ENCODE measurements around the gene PRKD1. TPM values are rescaled to one million over a fixed set of nuclear protein-coding genes. Genes with fewer than 3 reads are reported as not detected.
"Not testable (repeated sequence)": the region's sequence is repeated elsewhere in the genome, so short reads cannot be mapped to it uniquely, and the experiment has no call there.

The PRKD1 gene
- polyA plus RNA-seq, 3 donors = 27.4 to 34.4 (median 32.4) TPM

DNA sequence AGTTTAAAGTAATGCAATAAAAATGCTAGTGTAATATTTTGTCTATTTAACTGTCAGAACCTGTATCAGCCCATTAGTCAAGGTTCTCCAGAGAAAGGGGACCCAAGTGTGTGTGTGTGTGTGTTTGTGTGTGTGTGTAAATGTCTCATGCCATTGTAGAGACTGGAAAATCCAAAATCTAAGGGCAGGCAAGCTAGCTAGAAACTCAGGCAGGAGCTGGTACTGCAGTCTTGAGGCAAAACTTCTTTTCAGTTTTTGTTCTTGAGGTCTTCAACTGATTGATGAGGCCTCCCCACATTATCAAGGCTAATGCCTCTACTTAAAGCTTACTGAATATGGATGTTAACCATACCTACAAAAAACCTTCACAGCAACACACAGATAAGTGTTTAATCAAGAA lies 126.7 kb downstream of the PRKD1 start:
- no peak for DNase-seq

- no peak for DNase-seq
These were observed 128.1 kb downstream of the PRKD1 start for GRCh38 chr14:29799464-29800095.

GRCh38 chr14:29798811-29799210 lies 128.8 kb downstream of the PRKD1 start:
- DNase-seq = no peak

- DNase-seq = no peak
These were observed 129.5 kb downstream of the PRKD1 start for GRCh38 chr14:29798108-29798663.

GRCh38 chr14:29796853-29797252 lies 130.8 kb downstream of the PRKD1 start:
- no peak for DNase-seq

DNA sequence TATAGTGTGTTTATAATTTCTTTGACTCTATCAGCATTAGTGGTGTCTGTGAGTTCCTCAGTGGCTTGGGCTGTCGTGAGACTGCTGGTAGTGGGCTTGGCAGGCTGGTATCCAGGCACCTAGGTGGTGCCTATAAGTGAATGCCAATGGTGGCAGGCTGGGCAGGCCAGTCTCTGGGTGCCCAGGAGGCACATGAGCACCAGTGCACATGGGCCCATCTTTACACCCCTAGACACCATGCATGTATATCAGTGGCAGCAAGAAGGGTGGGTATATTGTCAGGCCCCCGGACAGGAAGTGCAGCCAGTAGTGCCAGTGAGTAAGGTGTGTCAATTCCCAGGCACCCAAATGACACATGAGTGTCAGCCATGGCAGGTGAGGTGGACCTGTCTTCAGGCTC lies 138.2 kb downstream of the PRKD1 start:
- DNase-seq = no peak

DNA sequence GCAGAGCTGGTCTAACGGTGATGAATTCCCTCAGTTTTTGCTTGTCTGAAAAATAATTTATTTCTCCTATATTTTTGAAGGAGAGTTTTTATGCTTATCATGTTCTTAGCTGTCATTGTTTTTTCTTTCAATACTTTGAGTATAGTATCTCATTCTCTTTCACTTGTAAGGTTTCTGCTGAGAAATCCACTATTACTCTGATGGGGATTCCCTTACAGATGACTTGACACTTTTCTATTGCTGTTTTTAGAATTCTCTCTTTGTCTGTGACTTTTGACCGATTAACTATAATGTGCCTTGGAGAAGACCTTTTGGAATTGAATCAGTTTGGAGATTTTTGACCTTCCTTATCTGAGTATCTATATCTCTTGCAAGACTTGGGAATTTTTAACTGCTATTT lies 139.6 kb downstream of the PRKD1 start:
- no peak for DNase-seq

DNA sequence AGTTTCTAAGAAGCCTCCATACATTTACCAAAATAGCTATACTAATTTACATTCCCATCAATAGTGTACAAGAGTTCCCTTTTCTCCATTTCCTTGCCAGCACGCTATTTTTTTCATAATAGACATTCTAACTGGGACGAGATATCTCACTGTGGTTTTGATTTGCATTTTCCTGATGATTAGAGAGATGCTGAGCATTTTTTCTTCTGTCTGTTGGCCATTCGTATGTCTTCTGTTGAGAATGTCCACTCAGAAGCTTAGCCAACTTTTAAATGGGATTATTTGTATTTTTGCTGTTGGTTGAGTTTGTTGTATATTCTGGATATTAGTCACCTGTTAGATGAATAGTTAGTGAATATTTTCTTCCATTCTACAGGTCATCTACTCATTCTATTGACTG lies 144.1 kb downstream of the PRKD1 start:
- DNase-seq = no peak

DNA sequence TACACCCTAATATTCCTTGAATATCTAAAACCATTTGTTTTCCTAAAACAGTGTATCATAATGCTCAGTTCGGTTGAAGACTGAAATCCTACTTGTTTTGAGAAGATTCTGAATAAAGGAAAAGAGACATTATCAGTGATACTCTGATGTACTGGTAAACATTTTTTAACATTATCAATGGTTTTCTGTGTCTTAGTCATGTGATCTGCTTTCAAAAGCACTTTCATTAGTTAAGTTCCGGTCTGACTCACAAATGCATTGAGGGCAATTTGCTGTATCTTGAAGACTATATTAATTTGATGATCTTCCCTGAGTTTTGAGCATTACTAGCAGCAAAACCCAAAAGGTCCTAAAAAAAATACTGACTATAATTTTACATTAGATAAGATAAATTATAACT lies 145.6 kb downstream of the PRKD1 start:
- DNase-seq = no peak

GRCh38 chr14:29777142-29777541 lies 150.5 kb downstream of the PRKD1 start:
- not testable (repeated sequence) for DNase-seq

GRCh38 chr14:29773990-29774389 lies 153.7 kb downstream of the PRKD1 start:
- DNase-seq = no peak

DNA sequence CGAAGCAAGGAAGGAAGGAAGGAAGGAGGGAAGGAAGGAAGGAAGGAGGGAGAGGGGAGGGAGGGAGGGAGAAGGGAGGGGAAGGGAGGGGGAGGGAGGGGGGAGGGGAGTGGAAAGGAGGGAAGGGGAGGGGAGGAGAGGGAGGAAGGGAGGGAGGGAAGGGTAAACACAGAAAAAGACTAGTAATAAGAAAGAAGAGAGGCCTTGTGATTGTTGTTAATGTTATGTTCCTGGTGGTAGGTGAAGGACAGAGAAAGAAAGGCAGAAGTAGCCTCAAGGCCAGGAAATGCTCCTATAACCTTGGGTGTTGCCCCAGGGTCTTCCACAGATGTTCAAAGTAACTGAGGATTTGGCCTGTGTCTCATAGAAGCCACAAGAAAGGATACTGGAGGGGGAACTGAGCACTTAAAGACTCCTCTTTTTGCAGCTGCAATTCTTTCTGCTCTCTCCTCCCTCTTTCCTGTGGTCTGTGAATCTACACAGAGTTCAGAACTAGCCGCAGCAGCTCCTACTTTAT lies 164.2 kb downstream of the PRKD1 start:
- DNase-seq = no peak

- no peak for DNase-seq
These were observed 167.9 kb downstream of the PRKD1 start for GRCh38 chr14:29759521-29760340.

DNA sequence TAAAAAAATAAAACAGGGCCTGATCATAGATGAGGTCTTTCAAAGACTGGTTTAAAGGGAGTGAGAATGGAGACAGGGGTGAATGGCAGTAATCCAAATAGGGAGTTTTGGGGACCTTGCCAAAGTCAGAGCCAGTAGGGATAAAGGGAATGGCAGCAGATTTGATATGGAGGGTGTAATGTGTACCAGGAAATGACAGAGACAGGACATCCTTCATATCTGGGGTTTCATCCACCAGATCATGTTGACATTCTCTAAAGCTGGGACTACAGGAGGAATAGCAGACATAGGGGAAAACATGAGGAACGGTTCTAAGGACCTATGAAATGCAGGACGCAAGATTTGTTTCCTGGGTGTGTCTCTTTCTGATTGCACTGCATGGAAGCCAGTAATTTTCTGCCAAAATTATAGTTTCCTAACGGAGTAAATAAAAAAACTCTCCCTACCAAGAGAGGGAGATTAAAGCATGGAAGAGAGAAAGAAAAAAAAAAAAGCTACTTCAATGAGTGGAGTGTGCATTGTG lies 169.9 kb downstream of the PRKD1 start:
- DNase-seq = no peak

GRCh38 chr14:29757188-29757680 lies 170.4 kb downstream of the PRKD1 start:
- DNase-seq = no peak

DNA sequence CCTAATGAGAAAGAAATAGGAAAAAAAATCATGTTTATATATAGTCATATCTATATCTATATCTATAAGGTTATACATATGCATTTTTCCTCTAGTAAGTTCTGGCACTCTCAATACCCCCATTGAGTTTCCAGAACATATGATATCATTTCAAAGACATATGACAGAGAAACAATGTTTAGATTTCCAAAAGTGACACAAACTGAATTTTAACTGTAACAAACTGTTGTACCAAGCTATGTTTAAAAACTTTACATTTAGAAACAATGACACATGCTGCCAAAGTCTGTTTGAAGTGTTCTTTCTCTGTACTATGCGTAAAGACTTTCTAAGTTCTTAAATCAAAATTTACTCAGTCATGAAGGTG lies 171.6 kb downstream of the PRKD1 start:
- DNase-seq = no peak

DNA sequence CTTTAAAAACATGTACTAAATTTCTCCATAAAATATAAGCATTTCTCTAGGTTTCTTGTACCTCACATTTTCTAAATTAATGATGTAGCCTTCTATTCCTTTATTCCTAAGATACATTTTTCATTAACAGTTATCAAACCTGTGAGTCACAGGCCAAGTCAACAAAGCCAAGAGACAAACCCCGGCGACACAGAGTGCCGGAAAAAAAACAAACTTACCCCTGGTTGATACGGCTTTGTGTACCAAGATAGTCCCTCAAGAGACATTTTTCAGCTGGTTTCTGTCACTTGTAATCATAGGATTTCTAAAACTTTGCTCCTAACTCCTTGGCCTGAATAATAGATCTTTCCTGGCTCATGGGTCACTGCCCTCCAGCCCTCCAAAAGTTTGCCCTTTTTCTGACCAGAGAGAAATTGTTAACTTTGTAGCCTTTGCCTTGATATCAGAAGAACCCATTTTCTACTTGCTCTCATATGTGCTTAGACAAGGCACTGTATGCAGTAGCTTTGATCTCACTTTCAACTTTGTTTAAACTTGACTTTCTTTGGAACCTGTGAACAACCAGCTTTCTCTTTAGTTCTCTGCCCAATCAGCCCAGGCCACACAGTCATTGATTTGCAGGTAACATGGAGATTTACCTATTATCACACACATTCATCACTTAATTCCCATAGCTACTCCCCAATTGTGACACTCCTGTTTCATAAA lies 172.2 kb downstream of the PRKD1 start:
- no peak for DNase-seq

- DNase-seq = no peak
These were observed 173.5 kb downstream of the PRKD1 start for GRCh38 chr14:29754134-29754533.

DNA sequence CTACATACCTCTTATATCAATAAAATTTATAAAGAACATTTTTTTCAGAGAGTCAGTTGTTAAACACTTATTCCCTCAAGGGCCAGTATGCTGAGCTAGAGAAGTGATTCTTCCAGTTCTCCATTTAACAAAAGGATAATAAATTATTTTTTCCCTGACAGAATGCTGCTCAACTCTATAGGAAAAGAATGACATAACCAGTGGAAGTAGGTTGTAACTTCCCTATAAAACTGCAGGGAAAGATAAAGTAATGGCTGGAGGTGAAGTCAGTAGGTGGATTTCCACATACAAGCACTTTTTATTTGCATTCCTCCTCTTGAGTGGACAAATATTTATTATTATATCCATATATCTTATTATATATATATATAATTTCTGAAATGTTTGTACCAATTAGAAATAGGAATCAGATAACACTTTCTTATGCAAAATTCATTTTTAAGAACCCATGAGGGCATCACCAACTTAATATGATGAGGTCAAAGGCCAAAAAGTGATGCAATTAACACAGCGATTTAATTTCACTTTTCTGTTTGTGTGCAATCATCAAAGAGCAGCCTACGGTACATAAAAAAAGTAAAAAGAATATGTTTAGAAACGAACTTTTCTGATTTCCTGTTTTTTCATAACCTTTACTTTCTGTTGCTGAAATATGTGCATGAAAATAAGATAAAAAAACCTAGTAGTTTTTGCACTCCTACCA lies 175.3 kb downstream of the PRKD1 start:
- no peak for DNase-seq

- no peak for DNase-seq
These were observed 177.8 kb downstream of the PRKD1 start for GRCh38 chr14:29749829-29750228.

DNA sequence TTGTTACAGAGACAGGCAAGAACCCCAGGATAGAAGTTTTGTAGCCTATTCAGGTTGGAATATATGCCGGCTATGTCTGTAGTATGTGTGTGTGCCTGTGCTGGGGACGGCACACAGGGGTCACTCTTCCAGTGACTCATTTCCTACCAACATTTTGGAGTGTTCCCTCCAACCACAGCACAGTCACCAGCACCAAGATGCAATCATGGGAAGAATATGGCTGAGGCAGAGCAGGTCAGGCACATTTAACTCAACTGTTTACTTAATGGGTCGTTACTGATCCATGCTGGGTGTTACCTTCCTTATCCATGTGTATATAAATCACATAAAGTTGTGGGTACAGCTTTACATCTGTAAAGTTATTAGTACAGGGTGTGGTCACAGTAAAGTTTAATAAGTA lies 178.3 kb downstream of the PRKD1 start:
- no peak for DNase-seq

All from renal pelvis (tissue), 4 donors.